GM12878 (cell line): ENCODE measurements around the gene KRTAP10-2. TPM values are rescaled to one million over a fixed set of nuclear protein-coding genes. Genes with fewer than 3 reads are reported as not detected.

Source experiments
- ATAC-seq: fragments of 200-7000 bp; cut with Tn5 transposase; 3 replicates; pipeline ENCODE4 v1.9.1; 2020; ENCODE audit warnings: mild to moderate bottlenecking, moderate library complexity
- BruUV-seq: library from RNA; stranded (reverse); fragments of 400-500 nt; replicated peaks from 2 replicates; lab custom pipeline; 2021; lab: Mats Ljungman, UMichigan
- CTCF ChIA-PET: fragments of 300-600 bp; sonication (Branson Sonifier 250); formaldehyde crosslinking; extraction: SDS; loops from one replicate; lab custom pipeline; 2021; ENCODE audit warnings: inconsistent platforms; lab: Yijun Ruan, JAX
- POLR2A ChIA-PET: fragments of 350-600 bp; formaldehyde crosslinking; extraction: SDS; loops from one replicate; lab custom pipeline; 2021; ENCODE audit warnings: inconsistent platforms; lab: Charles Lee
- RAD21 ChIA-PET: fragments of 300-600 bp; sonication (Branson Sonifier 250); formaldehyde crosslinking; loops from one replicate; lab custom pipeline; 2023; ENCODE audit warnings: antibody characterized with exemption; ENCODE audit not compliant: unreplicated experiment; lab: Charles Lee
- SMC1A ChIA-PET: fragments of 300-600 bp; sonication (Branson Sonifier 250); formaldehyde crosslinking; loops from one replicate; lab custom pipeline; 2023; ENCODE audit not compliant: unreplicated experiment, uncharacterized antibody; lab: Charles Lee
- DNase-seq: peaks from one replicate; pipeline ENCODE4 v3.0.0-alpha.2; 2011; ENCODE audit warnings: low read depth, low spot score
- FAIRE-seq: peaks from 3 replicates; lab custom pipeline; 2011; peaks lifted over from hg19 to GRCh38; lab: Jason Lieb, UNC
- H2AFZ ChIP-seq: 2 replicates; pipeline ENCODE4 v1.6.0; 2011; ENCODE audit warnings: low read depth, low read length, control low read depth; ENCODE audit not compliant: control insufficient read depth
- H3K27ac ChIP-seq: 2 replicates; pipeline ENCODE4 v1.5.1; 2011; ENCODE audit warnings: control low read depth; ENCODE audit not compliant: control insufficient read depth, insufficient read depth
- H3K27me3 ChIP-seq, 2 experiments: replicated peaks in 1 of 2; 2 replicates each; pipeline versions ENCODE4 v1.6.0 to v1.6.1; 2011; ENCODE audit warnings: low read length in 1 of 2; ENCODE audit not compliant: control insufficient read depth in 2 of 2, insufficient read depth in 2 of 2
- H3K36me3 ChIP-seq, 2 experiments: 2 replicates each; pipeline ENCODE4 v1.5.1; 2011; ENCODE audit warnings: low read length in 1 of 2; ENCODE audit not compliant: control insufficient read depth in 2 of 2, insufficient read depth in 2 of 2
- H3K4me1 ChIP-seq: 2 replicates; pipeline ENCODE4 v1.6.1; 2011; ENCODE audit warnings: mild to moderate bottlenecking, low read length, moderate library complexity, mixed read lengths; ENCODE audit not compliant: control insufficient read depth, insufficient read depth
- H3K4me2 ChIP-seq: 2 replicates; pipeline ENCODE4 v1.6.0; 2011; ENCODE audit warnings: control low read depth; ENCODE audit not compliant: control insufficient read depth, insufficient read depth
- H3K4me3 ChIP-seq: fragments of 200-600 bp; sonication (generic); 2 replicates; pipeline ENCODE4 v1.5.1; 2016
- H3K79me2 ChIP-seq: 2 replicates; pipeline ENCODE4 v1.6.0; 2011; ENCODE audit warnings: low read length; ENCODE audit not compliant: control insufficient read depth, insufficient read depth
- H3K9ac ChIP-seq: 2 replicates; pipeline ENCODE4 v1.8.0; 2011; ENCODE audit warnings: low read length, control low read depth, mixed read lengths; ENCODE audit not compliant: control insufficient read depth, insufficient read depth
- H3K9me3 ChIP-seq: replicated peaks from 3 replicates; pipeline ENCODE4 v1.5.1; 2011; ENCODE audit warnings: mild to moderate bottlenecking, low read length; ENCODE audit not compliant: control insufficient read depth, insufficient read depth
- H4K20me1 ChIP-seq: 2 replicates; pipeline ENCODE4 v1.6.0; 2011; ENCODE audit not compliant: control insufficient read depth, insufficient read depth
- ATF7 ChIP-seq: fragments of 450-650 bp; IDR thresholded peaks from 2 replicates; pipeline ENCODE4 v1.6.1; 2016; ENCODE audit warnings: low read depth, mild to moderate bottlenecking
- CBX3 ChIP-seq: fragments of 200-600 bp; sonication (generic); IDR thresholded peaks from 2 replicates; pipeline ENCODE4 v1.6.1; 2016; ENCODE audit warnings: low read depth, borderline replicate concordance
- GABPA ChIP-seq: IDR thresholded peaks from 2 replicates; pipeline ENCODE4 v1.6.1; 2014; ENCODE audit warnings: antibody characterized with exemption, low read depth, mild to moderate bottlenecking, inconsistent platforms
- GATAD2B ChIP-seq: fragments of 450-650 bp; conservative IDR thresholded peaks from 2 replicates; pipeline ENCODE4 v1.6.1; 2017; ENCODE audit warnings: low read depth, mild to moderate bottlenecking, moderate library complexity
- KLF5 ChIP-seq: fragments of 450-650 bp; IDR thresholded peaks from 2 replicates; pipeline ENCODE4 v1.6.1; 2014; ENCODE audit warnings: mild to moderate bottlenecking; ENCODE audit not compliant: partially characterized antibody
- MXI1 ChIP-seq: fragments of 150-350 bp; IDR thresholded peaks from 2 replicates; pipeline ENCODE4 v1.6.1; 2011; ENCODE audit warnings: low read depth, mild to moderate bottlenecking, inconsistent platforms, low read length, improper control_type of control experiment
- MYB ChIP-seq: fragments of 150-350 bp; IDR thresholded peaks from 2 replicates; pipeline ENCODE4 v1.6.1; 2014; ENCODE audit warnings: mild to moderate bottlenecking, low read depth, low read length, borderline replicate concordance
- NFIC ChIP-seq: IDR thresholded peaks from 2 replicates; pipeline ENCODE4 v1.6.1; 2012; ENCODE audit warnings: low read depth, mild to moderate bottlenecking, inconsistent platforms, low read length, moderate library complexity
- RAD21 ChIP-seq: IDR thresholded peaks from 2 replicates; pipeline ENCODE4 v1.6.1; 2011; ENCODE audit warnings: mild to moderate bottlenecking, low read depth, low read length, moderate library complexity; ENCODE audit not compliant: insufficient read depth
- RBBP5 ChIP-seq: fragments of 200-600 bp; sonication (generic); conservative IDR thresholded peaks from 2 replicates; pipeline ENCODE4 v1.6.1; 2016
- SMAD5 ChIP-seq: IDR thresholded peaks from 2 replicates; pipeline ENCODE4 v1.6.1; 2016; ENCODE audit warnings: antibody characterized with exemption, low read depth
- SUPT20H ChIP-seq: IDR thresholded peaks from 2 replicates; pipeline ENCODE4 v1.6.1; 2011; ENCODE audit warnings: low read depth, mild to moderate bottlenecking, low read length, moderate library complexity, borderline replicate concordance; ENCODE audit not compliant: control insufficient read depth
- TBL1XR1 ChIP-seq: IDR thresholded peaks from 2 replicates; pipeline ENCODE4 v1.6.1; 2012; ENCODE audit warnings: low read depth, low read length, improper control_type of control experiment
- TCF3 ChIP-seq: IDR thresholded peaks from 2 replicates; pipeline ENCODE4 v1.6.1; 2012; ENCODE audit warnings: low read depth, mild to moderate bottlenecking, low read length, borderline replicate concordance; ENCODE audit not compliant: insufficient read depth
- YBX1 ChIP-seq: fragments of 450-650 bp; IDR thresholded peaks from 2 replicates; pipeline ENCODE4 v1.6.1; 2016; ENCODE audit warnings: antibody characterized with exemption
- ZNF24 ChIP-seq: fragments of 450-650 bp; IDR thresholded peaks from 2 replicates; pipeline ENCODE4 v1.6.1; 2017; ENCODE audit warnings: antibody characterized with exemption, mild to moderate bottlenecking
- ZNF274 ChIP-seq: IDR thresholded peaks from one replicate; pipeline ENCODE4 v1.8.0; 2011; ENCODE audit not compliant: insufficient read length, insufficient read depth
- WGBS: methylation state at CpG from one replicate; pipeline ENCODE4 v1.1.6; 2016; ENCODE audit warnings: low lambda C conversion rate; ENCODE audit not compliant: insufficient replicate concordance, insufficient coverage; ENCODE audit errors: missing lambda C conversion rate; 5-methylcytosine and 5-hydroxymethylcytosine counted together
- in situ Hi-C: fragments of 300-500 bp; cut with MboI; formaldehyde crosslinking; loops from 9 replicates; pipeline ENCODE4 v1.14.3; 2018; ENCODE audit warnings: mixed read lengths
- intact Hi-C: fragments of 100-400 bp; cut with micrococcal nuclease; formaldehyde crosslinking; loops from one replicate; pipeline ENCODE4 v1.14.2; 2022; ENCODE audit not compliant: unreplicated experiment
- polyA plus RNA-seq, 11 experiments: library from polyadenylated mRNA; depleted of rRNA in 4 of 11; unstranded in 6 of 11; stranded (reverse) in 5 of 11; fragments of >200 nt; fragmentation: Nextera tagmentation in 4 of 11; fragmentation: Illumina TruSeq in 1 of 11; extraction: Ambion mirVana in 4 of 11; extraction: Trizol in 1 of 11; gene quantifications; 1 replicate in 1 of 11; 2 replicates in 10 of 11; pipeline versions ENCODE4 v1.2.1 to v1.2.3, GENCODE V29; 2011 to 2016; ENCODE audit warnings: inconsistent platforms in 2 of 11, missing spikeins in 2 of 11, low read depth in 1 of 11
- total RNA-seq, 4 experiments: library from RNA; depleted of rRNA in 3 of 4; stranded (reverse); fragments of >200 nt in 3 of 4; fragmentation: Illumina TruSeq in 1 of 4; extraction: Trizol in 1 of 4; gene quantifications; 2 replicates each; pipeline versions ENCODE4 v1.2.1 to v1.2.3, GENCODE V29; 2013 to 2021
- TF ChIP-seq, protein P1 (sequence below): IDR thresholded peaks from 2 replicates; pipeline ENCODE4 v1.6.1; 2011; ENCODE audit warnings: borderline replicate concordance, low read depth, mild to moderate bottlenecking, moderate library complexity, mixed read lengths, low read length; ENCODE audit not compliant: insufficient read depth; ENCODE audit errors: extremely low read length
- TF ChIP-seq, protein P2 (sequence below), 3 experiments: IDR thresholded peaks in 2 of 3; conservative IDR thresholded peaks in 1 of 3; 2 replicates each; pipeline ENCODE4 v1.5.1; 2011; ENCODE audit warnings: low read depth in 3 of 3, low read length in 3 of 3, mild to moderate bottlenecking in 3 of 3, control low read depth in 2 of 3, moderate library complexity in 2 of 3, inconsistent platforms in 1 of 3, mixed read lengths in 1 of 3; ENCODE audit not compliant: control insufficient read depth in 2 of 3, insufficient read depth in 1 of 3; ENCODE audit errors: extremely low read depth in 1 of 3
- TF ChIP-seq, protein P3 (sequence below): IDR thresholded peaks from 2 replicates; pipeline ENCODE4 v1.6.1; 2011; ENCODE audit warnings: low read depth, mild to moderate bottlenecking, low read length, moderate library complexity, borderline replicate concordance; ENCODE audit errors: extremely low read depth

The KRTAP10-2 gene
- total and polyA plus RNA-seq, 10 of the 15 experiments (the other 5 are each of a cell fraction or from before 2014, with no cell fraction given) = not detected

DNA sequence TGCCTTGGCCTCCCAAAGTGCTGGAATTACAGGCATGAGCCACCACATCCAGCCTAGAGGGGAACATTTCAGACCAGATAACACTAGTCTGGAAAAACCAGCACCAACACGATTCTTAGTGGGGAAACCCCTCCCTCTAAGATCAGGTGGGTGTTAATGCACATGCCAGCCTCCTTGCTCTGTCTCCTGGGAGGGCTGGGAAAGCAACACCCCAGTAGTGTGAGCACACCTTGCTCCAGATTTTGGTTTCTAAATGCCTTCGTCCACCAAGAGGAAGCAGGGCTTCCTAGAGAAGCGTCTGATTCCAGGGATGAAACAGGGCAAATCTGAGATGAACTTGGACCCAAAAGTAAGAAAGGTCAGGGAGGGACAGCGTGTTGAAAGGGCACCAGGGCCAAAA, 20.0 kb upstream of the KRTAP10-2 start:
- H3K79me2 ChIP-seq = no peaks in the 10 kb centered on the region
- no peak overlapping the region for H3K9ac ChIP-seq
- ATAC-seq (no peak), DNase-seq (no peak), FAIRE-seq (no peak)
- H3K4me1 ChIP-seq = no peaks in the 10 kb centered on the region
- H3K9me3 ChIP-seq = no peaks in the 10 kb centered on the region; the same call in 2 of the 3 replicates
- POLR2A ChIA-PET = no interaction called here
- no peak overlapping the region for H2AFZ ChIP-seq
- H3K27ac ChIP-seq = no peak overlapping the region
- no peaks in the 10 kb centered on the region for H4K20me1 ChIP-seq
- TF ChIP-seq NFIC = no peak
- TF ChIP-seq, protein P1, sequence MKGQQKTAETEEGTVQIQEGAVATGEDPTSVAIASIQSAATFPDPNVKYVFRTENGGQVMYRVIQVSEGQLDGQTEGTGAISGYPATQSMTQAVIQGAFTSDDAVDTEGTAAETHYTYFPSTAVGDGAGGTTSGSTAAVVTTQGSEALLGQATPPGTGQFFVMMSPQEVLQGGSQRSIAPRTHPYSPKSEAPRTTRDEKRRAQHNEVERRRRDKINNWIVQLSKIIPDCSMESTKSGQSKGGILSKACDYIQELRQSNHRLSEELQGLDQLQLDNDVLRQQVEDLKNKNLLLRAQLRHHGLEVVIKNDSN = no peak
- TF ChIP-seq GABPA = no peak
- TF ChIP-seq SUPT20H = no peak
- TF ChIP-seq, protein P2, sequence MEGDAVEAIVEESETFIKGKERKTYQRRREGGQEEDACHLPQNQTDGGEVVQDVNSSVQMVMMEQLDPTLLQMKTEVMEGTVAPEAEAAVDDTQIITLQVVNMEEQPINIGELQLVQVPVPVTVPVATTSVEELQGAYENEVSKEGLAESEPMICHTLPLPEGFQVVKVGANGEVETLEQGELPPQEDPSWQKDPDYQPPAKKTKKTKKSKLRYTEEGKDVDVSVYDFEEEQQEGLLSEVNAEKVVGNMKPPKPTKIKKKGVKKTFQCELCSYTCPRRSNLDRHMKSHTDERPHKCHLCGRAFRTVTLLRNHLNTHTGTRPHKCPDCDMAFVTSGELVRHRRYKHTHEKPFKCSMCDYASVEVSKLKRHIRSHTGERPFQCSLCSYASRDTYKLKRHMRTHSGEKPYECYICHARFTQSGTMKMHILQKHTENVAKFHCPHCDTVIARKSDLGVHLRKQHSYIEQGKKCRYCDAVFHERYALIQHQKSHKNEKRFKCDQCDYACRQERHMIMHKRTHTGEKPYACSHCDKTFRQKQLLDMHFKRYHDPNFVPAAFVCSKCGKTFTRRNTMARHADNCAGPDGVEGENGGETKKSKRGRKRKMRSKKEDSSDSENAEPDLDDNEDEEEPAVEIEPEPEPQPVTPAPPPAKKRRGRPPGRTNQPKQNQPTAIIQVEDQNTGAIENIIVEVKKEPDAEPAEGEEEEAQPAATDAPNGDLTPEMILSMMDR (IDR thresholded peaks at IDR 0.05 in 2 of 3, conservative IDR thresholded peaks at IDR 0.05 in 1 of 3; ENCODE audit: control insufficient read depth in 2 of 3, extremely low read depth in 1 of 3, insufficient read depth in 1 of 3, low read depth in 3 of 3, low read length in 3 of 3) = no peak
- no peak for TF ChIP-seq RBBP5
- TF ChIP-seq, protein P3, sequence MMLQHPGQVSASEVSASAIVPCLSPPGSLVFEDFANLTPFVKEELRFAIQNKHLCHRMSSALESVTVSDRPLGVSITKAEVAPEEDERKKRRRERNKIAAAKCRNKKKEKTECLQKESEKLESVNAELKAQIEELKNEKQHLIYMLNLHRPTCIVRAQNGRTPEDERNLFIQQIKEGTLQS = no peak
- TF ChIP-seq CBX3 = no peak
- no peak for TF ChIP-seq KLF5
- TF ChIP-seq MYB = no peak
- TF ChIP-seq YBX1 = no peak
- TF ChIP-seq GATAD2B = no peak
- no peak for TF ChIP-seq ATF7
- no peak for TF ChIP-seq TCF3
- TF ChIP-seq SMAD5 = no peak
- TF ChIP-seq TBL1XR1 = no peak
- no peak for TF ChIP-seq ZNF24
- TF ChIP-seq ZNF274 = no peak
- TF ChIP-seq RAD21 = no peak
- TF ChIP-seq MXI1 = no peak
- no peak overlapping the region for H3K4me2 ChIP-seq
- in situ Hi-C loops (no loop called here), intact Hi-C loops (no loop called here)
- no peak overlapping the region for H3K4me3 ChIP-seq
- SMC1A ChIA-PET = no interaction called here
- no TSS peak for BruUV-seq
- CTCF ChIA-PET = no interaction called here
- RAD21 ChIA-PET = no interaction called here
- no peaks in the 10 kb centered on the region for H3K36me3 ChIP-seq
- 15% methylated on average over 4 of the region's 4 CpGs for WGBS
- H3K27me3 ChIP-seq = no peaks in the 10 kb centered on the region
